Neuronal stem cell (in vitro differentiated cells): ENCODE results near the gene SLC66A3.
A peak's percentile ranks its signal among the peaks of the same experiment; 100 is the strongest.

Experiments used
- DNase-seq: peaks from one replicate; pipeline ENCODE4 v3.0.0-alpha.2; 2013; ENCODE audit warnings: low spot score
- H2AFZ ChIP-seq: one replicate; pipeline ENCODE4 v1.6.1; 2013; ENCODE audit warnings: mild to moderate bottlenecking, low read length, inconsistent platforms
- H2AK5ac ChIP-seq: 2 replicates; pipeline ENCODE4 v1.6.1; 2013; ENCODE audit warnings: low read depth, mild to moderate bottlenecking, inconsistent platforms, low read length, moderate library complexity, mixed read lengths
- H2BK120ac ChIP-seq: 2 replicates; pipeline ENCODE4 v1.6.1; 2013; ENCODE audit warnings: low read depth, mild to moderate bottlenecking, inconsistent platforms, low read length, moderate library complexity, mixed read lengths
- H2BK12ac ChIP-seq: one replicate; pipeline ENCODE4 v1.6.1; 2013; ENCODE audit warnings: low read length, inconsistent platforms
- H2BK15ac ChIP-seq: 2 replicates; pipeline ENCODE4 v1.6.1; 2013; ENCODE audit warnings: mild to moderate bottlenecking, low read length, inconsistent platforms, mixed read lengths
- H2BK5ac ChIP-seq: one replicate; pipeline ENCODE4 v1.6.1; 2013; ENCODE audit warnings: inconsistent platforms, mild to moderate bottlenecking, low read length, moderate library complexity
- H3K14ac ChIP-seq: one replicate; pipeline ENCODE4 v1.6.1; 2013; ENCODE audit warnings: low read length, inconsistent platforms
- H3K18ac ChIP-seq: 2 replicates; pipeline ENCODE4 v1.6.1; 2013; ENCODE audit warnings: low read length, inconsistent platforms
- H3K23ac ChIP-seq: 2 replicates; pipeline ENCODE4 v1.6.1; 2013; ENCODE audit warnings: low read depth, mild to moderate bottlenecking, mixed read lengths, low read length, inconsistent platforms; ENCODE audit not compliant: poor library complexity
- H3K27ac ChIP-seq: replicated peaks from 3 replicates; pipeline ENCODE4 v1.5.1; 2013; ENCODE audit warnings: low read length, inconsistent platforms
- H3K27me3 ChIP-seq, 3 experiments: 2 replicates each; pipeline ENCODE4 v1.6.1; 2013; ENCODE audit warnings: low read length in 3 of 3, mild to moderate bottlenecking in 2 of 3, inconsistent platforms in 1 of 3, low read depth in 1 of 3, mixed read lengths in 1 of 3, moderate library complexity in 1 of 3; ENCODE audit not compliant: control insufficient read depth in 3 of 3, insufficient read depth in 3 of 3
- H3K36me3 ChIP-seq, 2 donors: replicated peaks in 1 of 2; 2 replicates each; pipeline ENCODE4 v1.6.1; 2013; ENCODE audit warnings: low read length in 2 of 2; ENCODE audit not compliant: control insufficient read depth in 2 of 2, insufficient read depth in 2 of 2
- H3K4ac ChIP-seq: 2 replicates; pipeline ENCODE4 v1.6.1; 2013; ENCODE audit warnings: inconsistent platforms, mild to moderate bottlenecking, low read length, moderate library complexity
- H3K4me1 ChIP-seq, 2 donors: 1 replicate in 1 of 2; 2 replicates in 1 of 2; pipeline ENCODE4 v1.6.1; 2013; ENCODE audit warnings: low read length in 2 of 2, low read depth in 1 of 2; ENCODE audit not compliant: control insufficient read depth in 2 of 2, insufficient read depth in 1 of 2
- H3K4me2 ChIP-seq: one replicate; pipeline ENCODE4 v1.6.1; 2013; ENCODE audit warnings: mild to moderate bottlenecking, low read length, inconsistent platforms; ENCODE audit not compliant: insufficient read depth, poor library complexity, severe bottlenecking
- H3K4me3 ChIP-seq, 2 donors: 2 replicates each; pipeline ENCODE4 v1.5.1; 2013; ENCODE audit warnings: low read length in 2 of 2, mild to moderate bottlenecking in 2 of 2, inconsistent platforms in 1 of 2, moderate library complexity in 1 of 2
- H3K79me1 ChIP-seq: one replicate; pipeline ENCODE4 v1.6.1; 2013; ENCODE audit warnings: low read depth, mild to moderate bottlenecking, inconsistent platforms, low read length, moderate library complexity
- H3K9ac ChIP-seq: one replicate; pipeline ENCODE4 v1.6.1; 2013; ENCODE audit warnings: mild to moderate bottlenecking, low read depth, low read length, inconsistent platforms; ENCODE audit not compliant: poor library complexity
- H3K9me3 ChIP-seq, 2 donors: replicated peaks in 1 of 2; 2 replicates each; pipeline versions ENCODE3 to v1.6.1; 2013; ENCODE audit warnings: low read length in 2 of 2, mild to moderate bottlenecking in 2 of 2, inconsistent platforms in 1 of 2, low read depth in 1 of 2, mixed read lengths in 1 of 2, moderate library complexity in 1 of 2; ENCODE audit not compliant: control insufficient read depth in 2 of 2, insufficient read depth in 1 of 2
- H4K8ac ChIP-seq: one replicate; pipeline ENCODE4 v1.6.1; 2013; ENCODE audit warnings: low read depth, mild to moderate bottlenecking, inconsistent platforms, low read length, moderate library complexity
- H4K91ac ChIP-seq: one replicate; pipeline ENCODE4 v1.6.1; 2013; ENCODE audit warnings: low read length, low read depth, mild to moderate bottlenecking, inconsistent platforms; ENCODE audit not compliant: poor library complexity
- WGBS, 2 donors: extraction: QIAGEN DNeasy Blood & Tissue Kit; methylation state at CpG; one replicate each; pipeline ENCODE4 v1.1.7; 2013; ENCODE audit warnings: missing lambda C conversion rate in 2 of 2, mixed read lengths in 1 of 2; ENCODE audit not compliant: insufficient read length in 2 of 2, insufficient replicate concordance in 1 of 2; ENCODE audit errors: extremely low coverage in 2 of 2; 5-methylcytosine and 5-hydroxymethylcytosine counted together

Gene SLC66A3

GRCh38 chr2:11144077-11144737, 11.1 kb upstream of the SLC66A3 start:
- no peak overlapping the region for H3K4me2 ChIP-seq
- peak overlapping the region; percentile 41 for H2AK5ac ChIP-seq
- H4K91ac ChIP-seq, result no peak overlapping the region
- peaks cover 0 to 3% of the 10 kb centered on the region in 2 donors for H3K9me3 ChIP-seq
- peak overlapping the region; percentile 2 for H2BK15ac ChIP-seq
- no peak overlapping the region for H3K18ac ChIP-seq
- H3K27me3 ChIP-seq, result no peaks in the 10 kb centered on the region
- H3K79me1 ChIP-seq, result no peaks in the 10 kb centered on the region
- H3K23ac ChIP-seq, result no peak overlapping the region
- H3K36me3 ChIP-seq, result no peaks in the 10 kb centered on the region
- no peak for DNase-seq
- H3K4me1 ChIP-seq, result no peaks in the 10 kb centered on the region
- no peak overlapping the region for H3K14ac ChIP-seq
- H4K8ac ChIP-seq, result no peak overlapping the region
- H3K9ac ChIP-seq, result no peak overlapping the region
- no peak overlapping the region for H2AFZ ChIP-seq
- H3K27ac ChIP-seq, result no peak overlapping the region
- no peak overlapping the region for H2BK120ac ChIP-seq
- no peak overlapping the region for H2BK12ac ChIP-seq
- whole genome bisulfite sequencing, 2 donors, result no CpG with 5 or more reads among the region's 7 CpGs
- H2BK5ac ChIP-seq, result peak overlapping the region; percentile 57
- H3K4me3 ChIP-seq, result no peak overlapping the region
- no peak overlapping the region for H3K4ac ChIP-seq

DNA sequence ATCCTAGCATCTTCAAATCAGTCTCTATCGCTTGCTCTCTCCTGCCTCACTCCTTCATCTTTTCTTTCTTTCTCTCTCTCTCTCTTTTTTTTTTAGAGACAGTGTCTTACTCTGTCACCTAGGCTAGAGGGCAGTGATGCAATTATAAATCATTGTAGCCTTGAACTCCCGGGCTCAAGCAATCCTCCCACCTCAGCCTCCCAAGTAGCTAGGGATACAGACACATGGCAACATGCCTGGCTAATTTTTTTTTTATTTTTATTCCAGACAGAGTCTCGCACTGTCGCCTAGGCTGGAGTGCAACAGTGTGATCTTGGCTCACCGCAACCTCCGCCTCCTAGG, 10.6 kb upstream of the SLC66A3 start:
- H2BK12ac ChIP-seq, result no peak overlapping the region
- H4K91ac ChIP-seq, result no peak overlapping the region
- H3K27me3 ChIP-seq, result no peaks in the 10 kb centered on the region
- no peaks in the 10 kb centered on the region for H3K79me1 ChIP-seq
- H3K14ac ChIP-seq, result no peak overlapping the region
- H3K18ac ChIP-seq, result no peak overlapping the region
- no peak overlapping the region for H2AK5ac ChIP-seq
- no peaks in the 10 kb centered on the region for H3K4me1 ChIP-seq
- no peak overlapping the region for H3K4ac ChIP-seq
- DNase-seq, result no peak
- no peak overlapping the region for H2BK15ac ChIP-seq
- H4K8ac ChIP-seq, result no peak overlapping the region
- no peak overlapping the region for H2BK5ac ChIP-seq
- H2AFZ ChIP-seq, result no peak overlapping the region
- no peak overlapping the region for H3K4me3 ChIP-seq
- H3K9me3 ChIP-seq, result peaks cover 0 to 3% of the 10 kb centered on the region in 2 donors
- H3K36me3 ChIP-seq, result no peaks in the 10 kb centered on the region
- H3K27ac ChIP-seq, result no peak overlapping the region
- H3K4me2 ChIP-seq, result no peak overlapping the region
- no peak overlapping the region for H2BK120ac ChIP-seq
- no peak overlapping the region for H3K23ac ChIP-seq
- no peak overlapping the region for H3K9ac ChIP-seq
- WGBS, 2 donors, result no CpG with 5 or more reads among the region's 6 CpGs

GRCh38 chr2:11145350-11145749, 9.9 kb upstream of the SLC66A3 start:
- H3K4ac ChIP-seq, result no peak overlapping the region
- no peak overlapping the region for H3K27ac ChIP-seq
- H3K9ac ChIP-seq, result no peak overlapping the region
- no CpG with 5 or more reads among the region's 1 CpG for WGBS, 2 donors
- H3K4me3 ChIP-seq, result no peak overlapping the region
- H3K23ac ChIP-seq, result no peak overlapping the region
- H4K8ac ChIP-seq, result no peak overlapping the region
- H4K91ac ChIP-seq, result no peak overlapping the region
- H3K27me3 ChIP-seq, result no peaks in the 10 kb centered on the region
- no peak overlapping the region for H3K4me2 ChIP-seq
- no peak overlapping the region for H2AK5ac ChIP-seq
- no peak for DNase-seq
- H2BK15ac ChIP-seq, result no peak overlapping the region
- H3K36me3 ChIP-seq, result no peaks in the 10 kb centered on the region
- H3K79me1 ChIP-seq, result no peaks in the 10 kb centered on the region
- H2AFZ ChIP-seq, result no peak overlapping the region
- H2BK5ac ChIP-seq, result no peak overlapping the region
- no peak overlapping the region for H3K14ac ChIP-seq
- no peak overlapping the region for H2BK12ac ChIP-seq
- no peak overlapping the region for H3K18ac ChIP-seq
- H3K9me3 ChIP-seq, result peaks cover 0 to 3% of the 10 kb centered on the region in 2 donors
- H3K4me1 ChIP-seq, result no peaks in the 10 kb centered on the region
- H2BK120ac ChIP-seq, result no peak overlapping the region

DNA sequence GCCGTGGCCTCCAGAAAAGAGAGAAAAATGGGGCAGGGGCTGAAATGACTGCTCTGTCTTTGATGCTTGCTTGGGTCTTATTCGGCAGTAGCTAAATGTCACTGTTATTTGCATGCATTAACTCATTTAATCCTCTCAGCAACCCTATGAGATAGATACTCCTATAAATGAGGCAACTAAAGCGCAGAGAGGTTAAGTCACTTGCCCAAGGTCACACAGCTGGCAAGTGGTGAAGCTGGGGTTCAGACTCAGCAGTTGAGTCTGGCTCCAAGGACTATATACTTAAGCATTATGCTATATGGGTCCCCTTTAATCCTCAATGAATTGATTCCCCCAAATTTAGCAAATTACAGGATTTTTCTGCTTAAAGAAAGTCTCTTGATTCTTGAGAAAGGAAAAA, 9.2 kb upstream of the SLC66A3 start:
- H4K8ac ChIP-seq, result no peak overlapping the region
- no peak overlapping the region for H2AFZ ChIP-seq
- H3K79me1 ChIP-seq, result no peaks in the 10 kb centered on the region
- H3K4ac ChIP-seq, result no peak overlapping the region
- no peak overlapping the region for H4K91ac ChIP-seq
- no peak overlapping the region for H3K9ac ChIP-seq
- no peak overlapping the region for H3K4me3 ChIP-seq
- no peak for DNase-seq
- no peaks in the 10 kb centered on the region for H3K36me3 ChIP-seq
- no peak overlapping the region for H2BK120ac ChIP-seq
- H3K9me3 ChIP-seq, result peaks cover 0 to 3% of the 10 kb centered on the region in 2 donors
- no peak overlapping the region for H3K4me2 ChIP-seq
- no peak overlapping the region for H3K23ac ChIP-seq
- H3K4me1 ChIP-seq, result no peaks in the 10 kb centered on the region
- no peaks in the 10 kb centered on the region for H3K27me3 ChIP-seq
- WGBS, 2 donors, result no CpG with 5 or more reads among the region's 3 CpGs
- no peak overlapping the region for H3K27ac ChIP-seq
- no peak overlapping the region for H3K14ac ChIP-seq
- no peak overlapping the region for H2BK15ac ChIP-seq
- no peak overlapping the region for H3K18ac ChIP-seq
- no peak overlapping the region for H2BK5ac ChIP-seq
- no peak overlapping the region for H2BK12ac ChIP-seq
- H2AK5ac ChIP-seq, result no peak overlapping the region
